Keratinocyte (primary cell): ENCODE data around the gene ZNF503. TPM values are rescaled to one million over a fixed set of nuclear protein-coding genes. Genes with fewer than 3 reads are reported as not detected.

ENCODE experiments used
- DNase-seq: peaks from one replicate; pipeline ENCODE4 v3.0.0-alpha.2; 2011; ENCODE audit warnings: low read depth, missing footprints, low spot score
- FAIRE-seq: peaks from 2 replicates; lab custom pipeline; 2011; peaks lifted over from hg19 to GRCh38; lab: Jason Lieb, UNC
- H2AFZ ChIP-seq: 2 replicates; pipeline ENCODE4 v1.6.0; 2012; ENCODE audit warnings: low read length, control low read depth, inconsistent platforms; ENCODE audit not compliant: control insufficient read depth
- H3K27ac ChIP-seq: 2 replicates; pipeline ENCODE4 v1.5.1; 2011; ENCODE audit warnings: low read length; ENCODE audit not compliant: control insufficient read depth, insufficient read depth
- H3K27me3 ChIP-seq: 3 replicates; pipeline ENCODE4 v1.6.0; 2011; ENCODE audit warnings: low read length; ENCODE audit not compliant: control insufficient read depth, insufficient read depth; ENCODE audit errors: extremely low read depth
- H3K36me3 ChIP-seq, 2 experiments: 2 replicates in 1 of 2; 3 replicates in 1 of 2; pipeline ENCODE4 v1.5.1; 2011; ENCODE audit warnings: low read length in 2 of 2, mild to moderate bottlenecking in 1 of 2; ENCODE audit not compliant: control insufficient read depth in 2 of 2, insufficient read depth in 2 of 2; ENCODE audit errors: extremely low read depth in 1 of 2
- H3K4me1 ChIP-seq: 3 replicates; pipeline ENCODE4 v1.5.1; 2011; ENCODE audit warnings: low read length; ENCODE audit not compliant: control insufficient read depth, insufficient read depth; ENCODE audit errors: extremely low read depth
- H3K4me2 ChIP-seq: 3 replicates; pipeline ENCODE4 v1.6.0; 2011; ENCODE audit warnings: low read depth, low read length; ENCODE audit not compliant: control insufficient read depth, insufficient read depth; ENCODE audit errors: extremely low read depth
- H3K4me3 ChIP-seq, 3 experiments: fragments of 200-600 bp in 1 of 3; sonication (generic) in 1 of 3; 2 replicates in 2 of 3; 3 replicates in 1 of 3; pipeline ENCODE4 v1.5.1; 2011 to 2016; ENCODE audit warnings: low read length in 3 of 3, mild to moderate bottlenecking in 3 of 3, control low read depth in 2 of 3, inconsistent platforms in 1 of 3, low read depth in 1 of 3, mixed read lengths in 1 of 3, mixed run types in 1 of 3, moderate library complexity in 1 of 3; ENCODE audit not compliant: control insufficient read depth in 2 of 3, insufficient read depth in 2 of 3; ENCODE audit errors: extremely low read depth in 1 of 3
- H3K79me2 ChIP-seq: 2 replicates; pipeline ENCODE4 v1.6.0; 2012; ENCODE audit warnings: low read length; ENCODE audit not compliant: control insufficient read depth, insufficient read depth
- H3K9ac ChIP-seq: 3 replicates; pipeline ENCODE4 v1.6.0; 2011; ENCODE audit warnings: low read length; ENCODE audit not compliant: control insufficient read depth, insufficient read depth; ENCODE audit errors: extremely low read depth
- H3K9me1 ChIP-seq: 3 replicates; pipeline ENCODE4 v1.6.0; 2011; ENCODE audit warnings: low read length; ENCODE audit not compliant: control insufficient read depth, insufficient read depth; ENCODE audit errors: extremely low read depth
- H3K9me3 ChIP-seq: 2 replicates; pipeline ENCODE4 v1.5.1; 2012; ENCODE audit warnings: low read depth, low read length; ENCODE audit not compliant: control insufficient read depth
- H4K20me1 ChIP-seq: 3 replicates; pipeline ENCODE4 v1.6.0; 2011; ENCODE audit warnings: low read length; ENCODE audit not compliant: control insufficient read depth, insufficient read depth; ENCODE audit errors: extremely low read depth
- EZH2 ChIP-seq: IDR thresholded peaks from one replicate; pipeline ENCODE4 v1.6.1; 2012; ENCODE audit warnings: inconsistent platforms, mild to moderate bottlenecking, low read length, moderate library complexity
- dilution Hi-C: fragments of 300-500 bp; cut with MboI; formaldehyde crosslinking; loops from one replicate; pipeline ENCODE4 v1.7.0; 2020; ENCODE audit warnings: low sequenced_read_pairs; ENCODE audit not compliant: extremely low pct_ligation_motif_present
- polyA plus RNA-seq, 5 experiments: library from polyadenylated mRNA; depleted of rRNA in 3 of 5; stranded (reverse) in 3 of 5; stranded (forward) in 1 of 5; unstranded in 1 of 5; fragments of >200 nt; gene quantifications; 1 replicate in 1 of 5; 2 replicates in 3 of 5; 3 replicates in 1 of 5; pipeline versions ENCODE4 v1.2.1 to v1.2.3, GENCODE V29; 2011 to 2012; ENCODE audit warnings: missing spikeins in 2 of 5, low read depth in 1 of 5, low replicate concordance in 1 of 5
- TF ChIP-seq, protein P1 (sequence below), 3 experiments: IDR thresholded peaks in 1 of 3; conservative IDR thresholded peaks in 1 of 3; optimal IDR thresholded peaks in 1 of 3; 2 replicates in 2 of 3; 3 replicates in 1 of 3; pipeline versions ENCODE3 to v1.5.1; 2011; ENCODE audit warnings: low read length in 3 of 3, mild to moderate bottlenecking in 3 of 3, moderate library complexity in 2 of 3, control low read depth in 1 of 3, inconsistent platforms in 1 of 3; ENCODE audit not compliant: insufficient read depth in 2 of 3; ENCODE audit errors: extremely low read depth in 1 of 3

Gene ZNF503
- polyA plus RNA-seq, 1 donor (not counting 4 experiments of a cell fraction or from before 2014, with no cell fraction given), result 1.5 TPM

DNA sequence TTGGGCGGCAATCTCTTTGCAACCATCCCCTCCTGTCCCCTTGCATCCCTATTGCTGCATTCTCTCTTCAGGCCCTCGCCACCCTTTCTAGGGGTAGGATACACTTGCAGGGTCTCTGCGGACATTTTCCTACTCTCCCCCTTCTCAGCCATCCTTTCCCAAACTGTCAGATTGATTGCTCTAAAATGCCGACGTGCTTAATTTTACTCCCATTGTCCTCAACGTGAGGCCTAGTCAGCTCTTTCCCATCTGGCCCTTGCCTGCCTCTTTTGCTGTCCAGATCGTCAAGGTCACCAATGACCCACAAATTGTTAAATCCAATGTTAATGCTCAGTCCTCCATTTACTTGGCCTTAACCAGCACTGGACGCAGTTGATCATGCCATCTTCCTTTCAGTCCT, 17.1 kb upstream of the ZNF503 start:
- H3K27ac ChIP-seq, result no peak overlapping the region
- dilution Hi-C loops, result no loop called here
- no peaks in the 10 kb centered on the region for H3K9me1 ChIP-seq
- no peaks in the 10 kb centered on the region for H3K36me3 ChIP-seq
- H3K9ac ChIP-seq, result no peak overlapping the region
- peaks cover 13% of the 10 kb centered on the region for H3K4me1 ChIP-seq
- no peak for FAIRE-seq
- H3K4me3 ChIP-seq, result no peak overlapping the region
- no peaks in the 10 kb centered on the region for H4K20me1 ChIP-seq
- no peaks in the 10 kb centered on the region for H3K79me2 ChIP-seq
- H3K9me3 ChIP-seq, result no peaks in the 10 kb centered on the region
- TF ChIP-seq EZH2, result no peak
- TF ChIP-seq, protein P1, sequence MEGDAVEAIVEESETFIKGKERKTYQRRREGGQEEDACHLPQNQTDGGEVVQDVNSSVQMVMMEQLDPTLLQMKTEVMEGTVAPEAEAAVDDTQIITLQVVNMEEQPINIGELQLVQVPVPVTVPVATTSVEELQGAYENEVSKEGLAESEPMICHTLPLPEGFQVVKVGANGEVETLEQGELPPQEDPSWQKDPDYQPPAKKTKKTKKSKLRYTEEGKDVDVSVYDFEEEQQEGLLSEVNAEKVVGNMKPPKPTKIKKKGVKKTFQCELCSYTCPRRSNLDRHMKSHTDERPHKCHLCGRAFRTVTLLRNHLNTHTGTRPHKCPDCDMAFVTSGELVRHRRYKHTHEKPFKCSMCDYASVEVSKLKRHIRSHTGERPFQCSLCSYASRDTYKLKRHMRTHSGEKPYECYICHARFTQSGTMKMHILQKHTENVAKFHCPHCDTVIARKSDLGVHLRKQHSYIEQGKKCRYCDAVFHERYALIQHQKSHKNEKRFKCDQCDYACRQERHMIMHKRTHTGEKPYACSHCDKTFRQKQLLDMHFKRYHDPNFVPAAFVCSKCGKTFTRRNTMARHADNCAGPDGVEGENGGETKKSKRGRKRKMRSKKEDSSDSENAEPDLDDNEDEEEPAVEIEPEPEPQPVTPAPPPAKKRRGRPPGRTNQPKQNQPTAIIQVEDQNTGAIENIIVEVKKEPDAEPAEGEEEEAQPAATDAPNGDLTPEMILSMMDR (optimal IDR thresholded peaks at IDR 0.05 in 1 of 3, IDR thresholded peaks at IDR 0.05 in 1 of 3, conservative IDR thresholded peaks at IDR 0.05 in 1 of 3; ENCODE audit: extremely low read depth in 1 of 3, insufficient read depth in 2 of 3, low read length in 3 of 3), result no peak
- no peaks in the 10 kb centered on the region for H3K27me3 ChIP-seq
- no peak overlapping the region for H2AFZ ChIP-seq
- no peak for DNase-seq
- H3K4me2 ChIP-seq, result no peak overlapping the region

DNA sequence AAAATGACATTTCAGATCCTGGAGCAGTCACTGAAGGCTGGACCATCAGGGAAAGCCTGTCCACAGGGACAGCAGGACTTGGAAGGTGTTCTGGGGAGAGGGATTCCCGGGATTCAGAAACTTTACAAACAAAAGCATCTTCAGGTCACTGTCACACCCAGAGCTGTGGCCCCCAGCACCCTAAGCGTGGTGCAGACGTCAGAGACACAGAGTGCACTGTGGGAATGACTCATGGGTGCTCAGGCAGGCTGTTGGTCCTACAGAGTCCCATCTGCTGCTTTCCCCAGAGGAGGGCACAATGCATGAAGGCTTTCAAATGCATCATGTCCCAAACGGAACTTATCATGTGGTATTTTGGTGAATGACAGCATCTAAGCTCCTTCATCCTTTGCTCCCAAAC, 16.7 kb upstream of the ZNF503 start:
- no peak for TF ChIP-seq EZH2
- TF ChIP-seq, protein P1 (optimal IDR thresholded peaks at IDR 0.05 in 1 of 3, IDR thresholded peaks at IDR 0.05 in 1 of 3, conservative IDR thresholded peaks at IDR 0.05 in 1 of 3; ENCODE audit: extremely low read depth in 1 of 3, insufficient read depth in 2 of 3, low read length in 3 of 3), result no peak
- Histone ChIP-seq H3K4me1 (peaks cover 13% of the 10 kb centered on the region), H3K79me2 (no peaks in the 10 kb centered on the region), H3K9me1 (no peaks in the 10 kb centered on the region), H3K27ac (no peak overlapping the region), H3K4me3 (no peak overlapping the region), H3K36me3 (no peaks in the 10 kb centered on the region), H3K4me2 (no peak overlapping the region), H3K9ac (no peak overlapping the region), H3K9me3 (no peaks in the 10 kb centered on the region), H3K27me3 (no peaks in the 10 kb centered on the region), H2AFZ (no peak overlapping the region), H4K20me1 (no peaks in the 10 kb centered on the region)
- FAIRE-seq (no peak), DNase-seq (no peak)
- dilution Hi-C loops, result no loop called here
